Measurements from ENCODE around the gene BOLA1.
"Not testable (repeated sequence)": the region's sequence is repeated elsewhere in the genome, so short reads cannot be mapped to it uniquely, and the experiment has no call there.

Gene BOLA1

DNA sequence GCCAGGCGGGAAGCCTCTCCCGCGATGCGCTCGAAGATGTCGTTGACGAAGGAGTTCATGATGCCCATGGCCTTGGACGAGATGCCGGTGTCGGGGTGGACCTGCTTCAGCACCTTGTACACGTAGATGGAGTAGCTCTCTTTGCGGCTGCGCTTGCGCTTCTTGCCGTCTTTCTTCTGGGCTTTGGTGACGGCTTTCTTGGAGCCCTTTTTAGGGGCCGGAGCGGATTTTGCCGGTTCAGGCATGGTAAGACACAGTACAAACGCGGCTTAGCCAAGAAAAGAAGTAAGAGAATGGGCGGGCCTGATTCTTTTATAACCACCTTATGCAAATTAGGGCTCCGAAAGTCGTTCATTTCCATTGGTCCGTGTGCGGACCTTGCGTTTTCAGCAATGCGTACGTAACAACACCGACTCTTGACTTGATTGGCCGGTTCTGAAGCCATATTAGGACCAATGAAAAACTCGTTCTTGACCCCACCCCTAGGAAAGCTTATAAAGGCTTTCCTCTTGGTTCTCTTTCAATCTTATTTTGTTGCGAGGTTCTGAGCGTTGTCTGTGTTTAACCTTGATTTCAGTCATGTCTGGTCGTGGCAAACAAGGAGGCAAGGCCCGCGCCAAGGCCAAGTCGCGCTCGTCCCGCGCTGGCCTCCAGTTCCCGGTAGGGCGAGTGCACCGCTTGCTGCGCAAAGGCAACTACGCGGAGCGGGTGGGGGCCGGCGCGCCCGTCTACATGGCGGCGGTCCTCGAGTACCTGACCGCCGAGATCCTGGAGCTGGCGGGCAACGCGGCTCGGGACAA is 12.8 kb upstream of the BOLA1 start:
- DNase-seq (ENCODE audit: low read depth in 1 of 2, low spot score in 1 of 2): peak; percentile 74 to 90

DNA sequence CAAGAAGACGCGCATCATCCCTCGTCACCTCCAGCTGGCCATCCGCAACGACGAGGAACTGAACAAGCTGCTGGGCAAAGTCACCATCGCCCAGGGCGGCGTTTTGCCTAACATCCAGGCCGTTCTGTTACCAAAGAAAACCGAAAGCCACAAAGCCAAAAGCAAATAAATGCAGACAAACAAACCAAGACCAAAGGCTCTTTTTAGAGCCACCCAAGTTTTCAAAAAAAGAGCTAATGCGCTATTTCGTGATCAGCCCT is 12.2 kb upstream of the BOLA1 start:
- not testable (repeated sequence) for DNase-seq (ENCODE audit: low read depth in 1 of 2, low spot score in 1 of 2)

DNA sequence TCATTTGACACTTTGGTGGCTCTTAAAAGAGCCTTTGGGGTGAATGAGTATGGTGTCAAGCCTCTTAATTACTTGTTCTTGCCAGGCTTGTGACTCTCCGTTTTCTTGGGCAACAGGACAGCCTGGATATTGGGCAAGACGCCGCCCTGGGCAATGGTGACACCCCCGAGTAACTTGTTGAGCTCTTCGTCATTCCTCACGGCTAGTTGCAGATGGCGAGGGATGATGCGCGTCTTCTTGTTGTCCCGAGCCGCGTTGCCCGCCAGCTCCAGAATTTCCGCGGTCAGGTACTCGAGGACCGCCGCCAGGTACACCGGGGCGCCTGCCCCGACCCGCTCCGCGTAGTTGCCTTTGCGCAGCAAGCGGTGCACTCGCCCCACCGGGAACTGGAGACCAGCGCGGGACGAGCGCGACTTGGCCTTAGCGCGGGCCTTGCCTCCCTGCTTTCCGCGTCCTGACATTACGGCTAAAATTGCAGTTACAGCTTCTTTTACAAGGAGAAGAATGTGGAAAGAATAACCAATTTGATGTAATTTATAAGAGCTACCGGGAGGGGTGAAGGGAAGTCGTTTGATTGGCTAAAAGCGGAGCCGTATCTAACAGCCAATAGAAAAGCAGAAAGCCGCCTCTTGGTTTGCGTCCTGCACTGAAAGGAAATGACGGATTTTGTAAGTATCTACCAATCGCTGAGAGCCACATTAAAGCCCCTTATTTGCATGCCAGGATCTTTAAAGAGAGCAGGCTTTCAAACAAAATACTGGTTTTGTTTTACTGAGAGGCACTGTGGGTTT is 11.7 kb upstream of the BOLA1 start:
- peak; percentile 56 to 81 for DNase-seq (ENCODE audit: low read depth in 1 of 2, low spot score in 1 of 2)

DNA sequence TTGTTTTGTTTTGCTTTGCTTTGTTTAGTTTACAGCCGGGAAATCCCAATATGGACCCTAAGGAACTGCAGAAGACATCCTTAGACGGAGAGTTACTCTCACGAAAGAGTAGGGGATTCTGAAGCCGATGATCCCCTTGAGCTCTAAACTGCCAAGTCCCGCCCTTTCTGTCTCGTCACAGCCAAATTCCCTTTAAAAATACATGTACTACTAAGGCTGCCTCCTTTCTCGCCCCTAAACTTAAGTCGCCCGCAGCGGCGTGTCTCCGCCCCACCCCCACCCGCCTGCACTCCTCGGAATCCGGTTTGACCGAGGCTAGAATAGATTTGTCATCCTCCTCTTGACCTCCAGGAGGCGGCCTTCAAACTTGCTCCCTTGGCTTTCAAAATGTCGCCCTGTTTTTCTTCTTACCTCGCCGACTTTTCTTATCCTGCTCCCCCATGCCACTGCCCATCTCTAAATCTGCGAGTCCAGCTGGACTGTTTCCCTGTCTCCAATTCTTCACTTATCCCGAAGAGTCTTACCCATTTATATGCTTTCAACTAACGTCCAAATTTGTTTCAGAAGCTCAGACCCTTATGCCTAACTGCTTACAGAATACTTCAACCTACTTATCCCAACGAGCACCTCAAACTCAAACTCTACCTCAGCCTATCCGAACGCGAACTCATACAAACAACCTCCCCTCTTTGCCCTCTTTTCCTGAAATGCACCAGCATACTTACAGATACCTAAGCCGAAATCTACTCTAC is 10.9 kb upstream of the BOLA1 start:
- peak; percentile 48 to 62 for DNase-seq (ENCODE audit: low read depth in 1 of 2, low spot score in 1 of 2)

DNA sequence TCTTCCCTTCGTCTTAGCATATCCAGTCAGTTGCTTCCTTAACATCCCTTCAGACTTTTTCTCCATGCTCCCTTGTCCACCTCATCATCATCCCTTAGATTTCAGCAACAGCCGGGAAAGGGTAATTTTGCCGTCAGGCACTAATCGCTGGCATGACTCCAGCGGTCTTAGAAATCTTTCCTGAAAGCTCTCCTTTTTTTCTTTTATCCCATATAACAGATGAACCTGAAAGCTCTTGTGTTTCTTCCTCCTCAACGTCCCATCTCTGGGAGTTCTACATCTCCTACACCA is 10.4 kb upstream of the BOLA1 start:
- no peak for DNase-seq (ENCODE audit: low read depth in 1 of 2, low spot score in 1 of 2)

DNA sequence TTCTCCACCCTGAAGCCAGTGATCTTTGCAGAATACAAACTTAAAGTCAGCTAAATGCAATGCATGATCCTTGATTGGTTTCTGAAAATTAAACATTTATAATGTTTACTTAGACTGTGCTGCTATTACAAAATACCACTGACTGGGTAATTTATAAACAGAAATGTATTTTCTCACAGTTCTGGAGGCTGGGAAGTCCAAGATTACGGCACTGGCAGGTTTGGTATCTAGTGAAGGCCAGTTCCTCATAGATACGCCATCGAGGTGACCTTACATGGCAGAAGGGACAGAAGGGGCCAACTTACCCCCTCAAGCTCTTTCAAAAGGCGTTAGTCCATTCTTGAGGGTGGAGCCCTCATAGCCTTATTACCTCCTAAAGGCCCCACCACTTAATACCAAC is 2.8 kb upstream of the BOLA1 start:
- no peak for DNase-seq (ENCODE audit: low read depth in 1 of 2, low spot score in 1 of 2)

DNA sequence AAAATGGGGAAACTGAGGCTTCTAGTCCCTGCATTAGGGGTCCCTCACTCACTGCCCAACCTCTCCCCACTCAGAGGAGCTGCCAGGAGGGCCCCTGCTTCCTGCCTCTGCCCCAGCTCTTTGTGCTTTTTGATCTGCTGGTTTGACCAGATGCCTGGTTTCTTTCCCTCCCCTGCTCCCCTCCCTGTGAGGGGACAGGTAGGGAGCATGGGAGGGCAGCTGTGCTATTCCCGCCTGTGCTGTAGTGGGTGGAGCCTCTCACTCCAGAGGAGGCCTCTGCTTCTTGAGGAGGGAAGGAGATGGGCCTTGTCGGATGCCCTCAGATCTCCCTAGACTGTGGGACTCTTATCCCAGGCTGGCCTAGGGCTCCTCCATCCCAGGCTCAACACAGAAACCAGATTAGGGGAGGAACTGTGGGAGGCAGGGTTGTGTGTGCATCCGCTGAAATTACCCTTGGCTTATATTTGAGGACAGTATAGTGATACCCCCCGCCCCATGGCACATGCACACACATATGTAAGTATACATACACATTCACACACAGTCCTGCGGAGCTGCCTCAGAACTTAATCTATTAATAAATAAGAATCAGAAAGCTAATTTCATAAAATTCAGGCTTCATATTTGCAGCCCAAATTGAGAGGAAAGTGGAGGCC is 4.6 kb downstream of the BOLA1 start:
- no peak for DNase-seq (ENCODE audit: low read depth in 1 of 2, low spot score in 1 of 2)

DNA sequence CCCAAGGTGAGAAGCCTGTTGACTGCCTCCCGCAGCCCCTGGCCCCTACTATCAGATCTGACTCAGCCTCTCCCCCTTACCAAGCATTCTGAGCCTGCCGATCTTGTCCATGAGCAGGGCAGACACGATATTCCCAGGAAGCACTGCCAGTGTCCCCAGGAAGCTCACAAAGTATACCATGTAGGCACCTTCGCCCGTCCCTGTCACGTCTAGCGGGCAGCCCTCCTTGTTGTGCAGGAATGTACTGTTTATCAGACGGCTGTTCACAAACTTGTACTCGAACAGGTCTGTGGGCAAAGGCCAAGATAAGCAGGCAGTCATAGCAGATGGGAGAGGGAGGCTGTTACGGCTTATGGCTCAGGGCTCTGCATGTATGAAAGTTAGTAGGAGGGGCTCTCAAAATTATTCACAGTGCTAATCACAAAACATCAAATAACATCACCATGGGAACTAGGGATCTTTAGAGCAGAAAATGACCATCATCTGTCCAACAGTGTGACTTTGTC is 7.3 kb downstream of the BOLA1 start:
- no peak for DNase-seq (ENCODE audit: low read depth in 1 of 2, low spot score in 1 of 2)

DNA sequence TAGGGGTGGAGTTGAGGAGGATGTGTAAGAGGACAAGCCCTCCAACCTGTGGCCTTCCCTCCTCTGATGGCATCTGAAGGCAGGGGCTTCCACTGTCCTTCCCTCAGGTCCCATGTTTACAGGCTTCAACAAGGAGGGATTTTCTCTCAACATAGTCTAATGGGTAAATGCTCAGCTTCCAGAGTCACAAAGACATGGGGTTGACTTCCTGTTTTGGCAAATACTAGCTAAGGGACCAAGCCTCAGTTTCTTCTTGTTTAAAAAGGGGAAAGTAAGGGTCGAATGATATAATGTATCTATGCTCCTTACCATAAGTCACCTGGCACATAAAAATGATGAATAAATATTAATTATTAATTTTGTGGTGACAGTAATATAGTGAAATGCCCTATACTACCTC is 15.2 kb downstream of the BOLA1 start:
- no peak for DNase-seq (ENCODE audit: low read depth in 1 of 2, low spot score in 1 of 2)

DNA sequence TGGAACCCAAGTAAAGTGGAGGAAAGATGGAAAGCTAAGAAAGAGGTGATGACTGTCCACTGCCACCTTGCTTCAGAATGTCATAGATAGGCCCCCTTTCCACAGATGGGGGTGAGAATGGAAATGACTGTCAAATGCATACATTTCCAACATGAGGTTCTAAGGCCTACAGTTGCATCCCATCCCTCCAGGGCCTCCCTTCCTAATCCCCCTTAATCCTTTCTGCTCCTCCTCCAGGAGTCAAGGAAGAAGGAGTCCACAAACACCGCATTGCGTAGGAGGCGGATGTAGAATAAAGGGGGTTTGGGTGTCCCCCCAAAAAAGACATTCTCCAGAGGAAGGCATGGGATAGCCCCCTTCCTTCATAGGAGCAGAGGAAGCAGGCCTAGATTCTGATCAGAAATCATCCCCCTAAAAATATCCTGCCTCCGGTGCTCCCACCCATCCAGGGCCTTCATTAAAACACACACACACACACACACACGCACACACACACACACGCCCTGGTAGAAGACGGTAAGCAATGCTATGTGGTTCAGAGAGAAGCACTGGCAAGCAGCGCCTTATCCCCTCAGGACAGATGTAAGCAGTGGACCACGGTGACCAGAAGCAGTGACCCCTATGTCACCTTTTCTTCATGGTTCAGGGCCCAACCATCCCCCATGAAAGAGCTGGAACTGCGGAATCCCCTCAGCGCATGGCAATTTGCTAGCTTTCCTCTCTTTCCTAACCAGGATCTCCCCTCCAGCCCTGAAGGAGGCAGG is 16.2 kb downstream of the BOLA1 start:
- no peak for DNase-seq (ENCODE audit: low read depth in 1 of 2, low spot score in 1 of 2)

DNA sequence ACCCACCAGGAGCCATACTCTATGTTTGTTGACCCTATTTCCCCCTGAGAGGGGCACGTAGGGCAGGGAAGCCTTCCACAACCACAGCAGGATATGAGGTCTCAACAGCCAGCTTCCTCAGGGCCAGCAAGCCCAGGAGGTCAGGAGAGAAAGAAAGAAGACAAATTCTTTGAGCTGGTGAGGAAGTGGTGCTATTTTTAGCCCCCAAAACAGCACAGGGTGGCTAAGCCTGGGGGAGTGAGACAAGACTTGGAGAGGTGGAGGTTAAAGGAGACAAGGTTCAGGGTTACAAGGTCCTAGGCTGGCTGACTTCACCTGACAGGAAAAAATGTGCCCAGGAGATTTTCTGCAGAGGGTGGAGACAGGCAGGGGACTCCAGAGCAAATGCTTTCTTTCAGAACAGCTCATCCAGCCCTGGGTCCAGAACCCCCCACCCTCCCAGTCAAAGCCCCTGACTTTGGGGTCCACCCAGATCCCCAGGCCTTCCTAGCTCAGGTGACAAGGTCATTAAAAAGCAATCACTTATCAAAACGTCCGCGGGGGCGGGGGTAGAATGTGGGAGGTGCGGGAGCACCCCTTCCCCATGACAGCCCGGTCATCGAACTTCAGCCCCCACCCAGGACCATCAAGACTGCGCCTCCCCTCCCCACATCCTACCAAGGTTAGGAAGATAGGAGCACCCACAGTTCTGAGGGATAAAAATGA is 17.0 kb downstream of the BOLA1 start:
- DNase-seq (ENCODE audit: low read depth in 1 of 2, low spot score in 1 of 2): no peak

DNA sequence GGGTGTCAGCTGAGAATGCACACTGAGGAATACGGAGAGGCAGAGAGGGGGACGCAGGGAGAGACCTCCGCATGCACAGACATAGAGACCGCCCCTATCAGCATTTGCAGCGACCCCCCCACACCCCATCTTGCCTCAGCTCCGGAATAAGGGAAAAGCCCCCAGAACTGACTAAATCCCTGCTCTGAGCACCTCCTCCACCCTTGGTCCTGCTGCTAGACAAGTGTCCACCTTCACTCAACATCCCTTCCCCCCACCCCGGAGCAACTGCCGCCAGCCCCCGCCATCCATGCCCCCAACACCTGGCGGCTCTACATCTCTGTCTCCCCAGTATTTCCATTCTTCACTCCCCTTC is 17.5 kb downstream of the BOLA1 start:
- no peak for DNase-seq (ENCODE audit: low read depth in 1 of 2, low spot score in 1 of 2)

DNA sequence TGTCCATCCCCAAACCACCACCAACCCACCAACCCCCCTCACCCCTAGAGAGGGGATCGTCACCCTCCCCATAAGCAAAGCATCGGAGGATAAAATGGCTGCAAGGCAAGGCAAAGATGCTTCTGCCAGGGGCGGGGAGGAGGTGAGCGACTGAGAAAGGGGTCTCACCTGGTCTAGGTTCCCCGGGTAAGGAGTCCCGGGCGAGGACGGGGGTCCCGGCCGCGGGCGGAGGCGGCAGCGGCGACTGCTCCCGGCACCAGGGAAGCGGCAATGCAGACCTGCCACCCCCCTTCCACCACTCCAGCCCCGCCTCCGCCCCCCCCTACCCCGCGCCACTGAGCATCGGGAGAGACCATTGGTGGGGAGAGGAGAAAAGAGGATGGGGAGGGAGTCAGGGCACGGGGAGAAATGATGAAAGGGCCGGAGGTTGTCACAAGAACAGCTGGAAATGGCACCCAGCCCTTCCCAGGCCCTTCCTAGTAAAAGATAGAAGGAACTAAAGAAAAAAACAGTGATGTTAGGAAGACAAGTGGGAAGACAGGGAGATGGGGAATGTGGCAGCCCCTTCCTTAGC is 18.3 kb downstream of the BOLA1 start, which contains the start of gene SV2A:
Gene SV2A, minus strand, starts transcription at position 274 of the 574 bp plus-strand sequence. CDS start 4,004 bp downstream, outside the sequence.
- no peak for DNase-seq (ENCODE audit: low read depth in 1 of 2, low spot score in 1 of 2)

DNA sequence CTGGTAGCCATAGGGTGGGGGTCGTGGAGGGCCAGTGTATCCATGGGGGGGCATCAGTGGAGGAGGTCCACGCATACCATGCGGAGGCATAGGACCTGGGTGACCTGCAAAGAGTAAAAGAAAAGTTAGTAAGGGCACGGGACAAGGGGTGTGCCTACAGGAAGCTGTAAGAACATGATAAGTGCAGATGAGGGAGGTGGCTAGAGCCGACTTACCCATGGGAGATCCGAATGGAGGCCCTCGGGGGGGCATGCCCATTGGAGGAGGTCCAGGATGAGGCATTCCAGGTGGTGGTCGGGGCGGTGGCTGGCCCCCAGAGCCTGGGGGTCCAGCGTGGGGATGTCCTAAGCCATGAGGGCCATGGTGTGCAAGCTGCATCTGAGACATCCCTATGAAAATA is 24.3 kb downstream of the BOLA1 start:
- no peak for DNase-seq (ENCODE audit: low read depth in 1 of 2, low spot score in 1 of 2)

DNA sequence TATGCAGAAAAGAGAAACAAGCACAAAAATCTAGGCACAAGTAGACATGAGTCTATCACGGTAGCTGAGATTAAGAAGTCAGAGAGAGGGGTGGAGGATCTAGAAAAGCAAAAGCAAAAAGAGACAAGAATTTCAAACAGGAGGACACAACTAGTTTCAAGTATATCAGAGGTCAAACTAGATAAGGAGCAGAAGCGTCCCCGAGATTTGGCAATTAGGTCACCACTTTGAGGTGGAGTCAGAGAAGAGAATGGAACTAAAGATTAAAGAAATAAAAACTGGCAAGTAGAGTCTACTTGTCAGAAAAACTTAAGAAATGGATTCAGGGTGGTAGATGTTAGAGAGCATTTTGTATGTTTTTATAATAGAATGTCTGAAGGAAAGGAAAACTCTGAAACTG is 26.0 kb downstream of the BOLA1 start:
- no peak for DNase-seq (ENCODE audit: low read depth in 1 of 2, low spot score in 1 of 2)

DNA sequence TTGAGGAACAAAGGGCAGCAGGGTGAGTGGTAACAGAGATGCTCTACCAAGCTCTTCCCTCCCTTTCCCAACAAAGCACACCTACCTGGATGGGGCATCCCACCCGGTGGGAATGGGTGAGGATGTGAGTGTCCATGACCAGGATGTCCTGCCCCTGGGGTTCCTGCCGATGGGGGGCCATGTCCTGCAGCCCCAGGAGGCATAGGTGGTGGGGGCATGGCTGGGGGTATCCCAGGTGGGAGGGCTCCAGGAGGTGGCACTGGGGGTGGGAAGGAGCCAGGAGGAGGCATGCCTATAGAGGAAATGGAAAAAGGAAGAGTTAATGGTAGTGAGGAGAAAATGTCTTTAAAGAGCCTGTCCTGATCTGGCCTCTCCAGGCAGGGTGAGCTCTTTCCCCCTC is 26.4 kb downstream of the BOLA1 start:
- no peak for DNase-seq (ENCODE audit: low read depth in 1 of 2, low spot score in 1 of 2)

DNA sequence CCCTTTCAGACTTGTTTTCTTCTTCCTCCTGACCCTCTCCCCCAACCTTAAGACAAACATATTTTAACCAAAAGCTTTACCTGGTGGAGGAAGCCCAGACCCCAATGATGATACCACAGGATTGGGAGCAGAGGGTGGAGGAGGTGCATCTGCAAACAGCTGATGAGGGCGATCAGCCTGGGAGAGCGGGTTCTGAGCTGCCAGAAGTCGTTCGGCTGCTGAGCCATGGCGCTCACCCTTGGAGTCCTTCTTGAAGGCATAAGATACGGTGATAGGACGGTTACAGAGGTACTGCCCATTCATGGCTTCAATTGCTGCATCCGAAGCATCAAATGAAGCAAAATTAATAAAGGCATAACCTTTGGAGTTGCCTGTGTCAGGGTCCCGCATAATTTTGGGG is 26.9 kb downstream of the BOLA1 start:
- no peak for DNase-seq (ENCODE audit: low read depth in 1 of 2, low spot score in 1 of 2)

DNA sequence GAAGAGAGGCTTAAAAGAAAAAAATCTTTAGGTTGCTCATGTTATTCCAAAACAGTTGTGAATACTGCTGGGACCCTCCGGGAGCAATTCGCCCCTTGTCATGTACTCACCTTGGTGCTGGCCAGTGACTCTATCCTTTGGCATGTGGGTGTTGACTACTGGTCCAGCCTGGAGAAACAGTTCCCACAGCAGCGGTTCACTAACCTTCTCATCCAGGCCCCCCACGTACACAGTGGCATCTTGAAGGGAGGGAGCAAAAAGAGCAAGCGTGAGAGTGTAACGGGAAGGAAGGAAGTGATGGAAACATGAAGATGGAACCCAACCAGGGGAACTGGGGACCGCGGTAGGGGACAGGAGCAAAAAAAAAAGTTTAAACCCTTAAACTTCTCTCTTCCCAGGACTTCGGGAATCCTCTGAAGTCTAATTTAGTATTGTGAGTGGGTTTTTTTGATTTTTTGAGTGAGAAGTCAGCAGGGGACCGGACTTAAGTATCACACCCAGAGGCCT is 27.7 kb downstream of the BOLA1 start:
- DNase-seq (ENCODE audit: low read depth in 1 of 2, low spot score in 1 of 2): no peak

DNA sequence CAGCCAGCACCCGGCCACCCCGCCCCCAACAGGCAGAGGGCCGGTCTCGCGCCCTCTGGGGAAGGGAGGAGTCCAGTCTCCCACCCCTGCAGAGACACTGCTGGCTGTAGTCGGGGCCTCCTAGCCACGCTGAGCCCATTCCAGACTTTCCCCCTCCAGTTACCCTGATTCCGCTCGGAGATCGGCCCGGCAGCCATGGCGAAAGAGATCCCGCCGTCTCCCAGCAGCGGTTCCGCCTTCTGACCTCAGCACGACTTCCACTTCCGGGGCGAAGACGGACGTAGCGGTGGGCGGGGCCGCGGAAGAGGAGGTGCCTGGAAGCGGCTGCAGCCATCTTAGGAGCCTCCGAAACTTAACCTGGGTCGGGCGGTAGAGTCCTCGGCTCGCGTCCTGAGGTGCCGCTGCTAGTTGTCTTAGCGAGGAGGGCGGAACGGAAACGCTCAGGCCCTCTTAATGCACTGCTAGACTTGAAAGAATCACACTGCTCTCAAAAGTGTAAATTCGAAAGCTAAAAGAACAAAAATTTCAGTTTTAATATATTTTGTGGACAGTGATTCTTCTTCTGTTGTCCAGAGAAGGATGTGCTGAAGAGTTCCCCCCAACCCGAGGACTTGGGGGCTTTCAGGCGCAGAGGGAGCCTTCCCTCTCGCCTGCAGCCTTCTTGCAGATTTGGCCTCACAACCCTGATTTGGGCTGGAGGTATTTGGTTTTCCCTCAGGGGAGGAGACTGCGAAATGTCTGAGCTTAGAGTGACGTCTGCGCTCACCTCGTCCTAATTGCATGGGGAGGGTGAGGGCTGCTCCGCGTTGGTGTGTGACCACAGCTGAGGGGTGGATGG is 28.4 kb downstream of the BOLA1 start, which contains the start of gene SF3B4:
Gene SF3B4, minus strand, starts transcription at position 241 of the 838 bp plus-strand sequence. Its CDS starts 44 bp downstream, at position 197.
- peak; percentile 89 to 93 for DNase-seq (ENCODE audit: low read depth in 1 of 2, low spot score in 1 of 2)

Data from activated CD4-positive, alpha-beta T cell treated with anti-CD3 and anti-CD28 coated beads, Interleukin-2, amount 50 U/mL, for 24 hours (primary cell).